Natural killer cell treated with Interleukin-12 subunit alpha and Interleukin-12 subunit beta and Interleukin-15 and Interleukin-18, amount 100 ng/mL, for 72 hours (primary cell): ENCODE data around the gene SLC5A2. TPM values are rescaled to one million over a fixed set of nuclear protein-coding genes. Genes with fewer than 3 reads are reported as not detected.
A peak's percentile ranks its signal among the peaks of the same experiment; 100 is the strongest.
"Not testable (repeated sequence)": the region's sequence is repeated elsewhere in the genome, so short reads cannot be mapped to it uniquely, and the experiment has no call there.

Experiments used
- ATAC-seq, 2 donors: fragments of 150-1000 bp; cut with Tn5 transposase in 1 of 2; sonication (Bioruptor Pico), chemical (Tn5 transposase) in 1 of 2; 2 replicates each; pipeline ENCODE4 v1.10.0; 2021
- DNase-seq: peaks from one replicate; pipeline ENCODE4 v3.0.0; 2022; ENCODE audit warnings: low spot score
- H3K27ac Mint-ChIP-seq, 2 donors: 1 replicate in 1 of 2; 2 replicates in 1 of 2; pipeline ENCODE4 v1.8.0; 2022; ENCODE audit warnings: mixed read lengths in 2 of 2, mild to moderate bottlenecking in 1 of 2, moderate library complexity in 1 of 2
- H3K27me3 Mint-ChIP-seq, 2 donors: 1 replicate in 1 of 2; 2 replicates in 1 of 2; pipeline ENCODE4 v1.8.0; 2022; ENCODE audit warnings: mixed read lengths in 2 of 2
- H3K36me3 Mint-ChIP-seq: one replicate; pipeline ENCODE4 v1.8.0; 2022; ENCODE audit warnings: mixed read lengths
- H3K4me1 Mint-ChIP-seq, 2 donors: 1 replicate in 1 of 2; 2 replicates in 1 of 2; pipeline ENCODE4 v1.8.0; 2022; ENCODE audit warnings: low read depth in 2 of 2, mixed read lengths in 2 of 2, mild to moderate bottlenecking in 1 of 2
- H3K4me3 Mint-ChIP-seq: one replicate; pipeline ENCODE4 v1.8.0; 2022; ENCODE audit warnings: mixed read lengths
- H3K9me3 Mint-ChIP-seq: 2 replicates; pipeline ENCODE4 v1.8.0; 2022; ENCODE audit warnings: mixed read lengths
- total RNA-seq, 2 donors: library from RNA; stranded (reverse); gene quantifications; one replicate each; pipeline ENCODE4 v1.2.3, GENCODE V29; 2022

SLC5A2 gene
- total RNA-seq, 2 donors from 2014 or later = not detected

- H3K27ac Mint-ChIP-seq, DNase-seq, H3K9me3 Mint-ChIP-seq: not testable (repeated sequence)
Measured at GRCh38 chr16:31503555-31503954, 20.6 kb downstream of the SLC5A2 start.

GRCh38 chr16:31504159-31504558, 21.2 kb downstream of the SLC5A2 start:
- ATAC-seq (no peak), DNase-seq (no peak)
- no peak overlapping the region for H3K4me3 Mint-ChIP-seq
- H3K4me1 Mint-ChIP-seq = peaks cover 17 to 20% of the 10 kb centered on the region in 2 donors
- H3K36me3 Mint-ChIP-seq = peaks cover 5% of the 10 kb centered on the region
- H3K9me3 Mint-ChIP-seq = no peaks in the 10 kb centered on the region
- no peak overlapping the region for H3K27ac Mint-ChIP-seq
- H3K27me3 Mint-ChIP-seq = no peaks in the 10 kb centered on the region

More at GRCh38 chr16:31503555-31503954, 20.6 kb downstream of the SLC5A2 start:
- not testable (repeated sequence) for H3K4me3 Mint-ChIP-seq, ATAC-seq, H3K36me3 Mint-ChIP-seq, H3K27me3 Mint-ChIP-seq
- peaks cover 12 to 14% of the 10 kb centered on the region in 2 donors for H3K4me1 Mint-ChIP-seq

GRCh38 chr16:31505483-31505882, 22.6 kb downstream of the SLC5A2 start:
- DNase-seq (no peak), ATAC-seq (peak in 1 of 2 donors; percentile 70)
- Mint-ChIP-seq H3K4me3 (peak overlapping the region; percentile 66), H3K9me3 (no peaks in the 10 kb centered on the region), H3K4me1 (peaks cover 20 to 31% of the 10 kb centered on the region in 2 donors), H3K27me3 (no peaks in the 10 kb centered on the region), H3K36me3 (peaks cover 7% of the 10 kb centered on the region), H3K27ac (peak overlapping the region; percentile 36 to 47)

GRCh38 chr16:31507617-31507928, 24.6 kb downstream of the SLC5A2 start:
- H3K36me3 Mint-ChIP-seq = peaks cover 7% of the 10 kb centered on the region
- H3K4me3 Mint-ChIP-seq = peak overlapping the region; percentile 91
- no peak for ATAC-seq
- peaks cover 20 to 32% of the 10 kb centered on the region in 2 donors for H3K4me1 Mint-ChIP-seq
- H3K27ac Mint-ChIP-seq = peak overlapping the region; percentile 96 to 99
- no peaks in the 10 kb centered on the region for H3K9me3 Mint-ChIP-seq
- DNase-seq = no peak
- no peaks in the 10 kb centered on the region for H3K27me3 Mint-ChIP-seq

GRCh38 chr16:31507929-31508705, 25.2 kb downstream of the SLC5A2 start, which contains the start of gene RUSF1:
TSS of gene RUSF1 (minus strand) at chr16:31508391. CDS start at chr16:31508373, 18 bp downstream.
- Mint-ChIP-seq H3K4me3 (peak within 1 kb of the TSS; percentile 91), H3K9me3 (no peaks in the 10 kb centered on the region), H3K27ac (peak within 1 kb of the TSS; percentile 96 to 99), H3K27me3 (no peaks in the 10 kb centered on the region), H3K36me3 (peaks cover 7% of the 10 kb centered on the region), H3K4me1 (peaks cover 20 to 32% of the 10 kb centered on the region in 2 donors)
- ATAC-seq (peak; percentile 92 to 98), DNase-seq (peak; percentile 92)

- Mint-ChIP-seq H3K36me3 (peaks cover 7% of the 10 kb centered on the region), H3K4me1 (peaks cover 20 to 32% of the 10 kb centered on the region in 2 donors)
- no peak for DNase-seq
Measured at GRCh38 chr16:31508706-31509195, 25.8 kb downstream of the SLC5A2 start.

GRCh38 chr16:31513126-31513525, 30.2 kb downstream of the SLC5A2 start:
- H3K36me3 Mint-ChIP-seq = peaks cover 7% of the 10 kb centered on the region
- H3K4me3 Mint-ChIP-seq = no peak overlapping the region
- peaks cover 2% of the 10 kb centered on the region for H3K9me3 Mint-ChIP-seq
- ATAC-seq (no peak), DNase-seq (no peak)
- H3K27ac Mint-ChIP-seq = no peak overlapping the region
- H3K4me1 Mint-ChIP-seq = peaks cover 8 to 19% of the 10 kb centered on the region in 2 donors
- H3K27me3 Mint-ChIP-seq = peaks cover 14 to 23% of the 10 kb centered on the region in 2 donors

More at GRCh38 chr16:31508706-31509195, 25.8 kb downstream of the SLC5A2 start:
- H3K9me3 Mint-ChIP-seq = no peaks in the 10 kb centered on the region
- H3K27ac Mint-ChIP-seq = peak overlapping the region; percentile 96 to 99
- no peak for ATAC-seq
- no peaks in the 10 kb centered on the region for H3K27me3 Mint-ChIP-seq
- H3K4me3 Mint-ChIP-seq = peak overlapping the region; percentile 91

- no peak overlapping the region for H3K4me3 Mint-ChIP-seq
- H3K9me3 Mint-ChIP-seq = peaks cover 2% of the 10 kb centered on the region
- peaks cover 14 to 24% of the 10 kb centered on the region in 2 donors for H3K27me3 Mint-ChIP-seq
- peaks cover 5% of the 10 kb centered on the region for H3K36me3 Mint-ChIP-seq
- ATAC-seq (no peak), DNase-seq (no peak)
- no peak overlapping the region for H3K27ac Mint-ChIP-seq
- peaks cover 6 to 14% of the 10 kb centered on the region in 2 donors for H3K4me1 Mint-ChIP-seq
Measured at GRCh38 chr16:31513884-31514283, 31.0 kb downstream of the SLC5A2 start.

- Mint-ChIP-seq H3K9me3 (peaks cover 2% of the 10 kb centered on the region), H3K27ac (no peak overlapping the region), H3K27me3 (peaks cover 16 to 24% of the 10 kb centered on the region in 2 donors), H3K36me3 (no peaks in the 10 kb centered on the region), H3K4me1 (no peaks in the 10 kb centered on the region), H3K4me3 (no peak overlapping the region)
- ATAC-seq = no peak
- no peak for DNase-seq
Measured at GRCh38 chr16:31517800-31518402, 35.0 kb downstream of the SLC5A2 start.

GRCh38 chr16:31519759-31520431, 37.0 kb downstream of the SLC5A2 start:
- Mint-ChIP-seq H3K4me1 (no peaks in the 10 kb centered on the region), H3K27ac (no peak overlapping the region), H3K27me3 (peaks cover 16 to 24% of the 10 kb centered on the region in 2 donors), H3K9me3 (peaks cover 2% of the 10 kb centered on the region), H3K4me3 (no peak overlapping the region), H3K36me3 (no peaks in the 10 kb centered on the region)
- no peak for ATAC-seq
- no peak for DNase-seq

GRCh38 chr16:31521368-31521767, 38.4 kb downstream of the SLC5A2 start:
- DNase-seq (no peak), ATAC-seq (no peak)
- H3K9me3 Mint-ChIP-seq = peaks cover 2% of the 10 kb centered on the region
- no peaks in the 10 kb centered on the region for H3K36me3 Mint-ChIP-seq
- no peak overlapping the region for H3K4me3 Mint-ChIP-seq
- no peaks in the 10 kb centered on the region for H3K4me1 Mint-ChIP-seq
- H3K27me3 Mint-ChIP-seq = peaks cover 13 to 17% of the 10 kb centered on the region in 2 donors
- no peak overlapping the region for H3K27ac Mint-ChIP-seq

GRCh38 chr16:31522071-31522470, 39.1 kb downstream of the SLC5A2 start:
- no peak overlapping the region for H3K4me3 Mint-ChIP-seq
- peaks cover 9 to 10% of the 10 kb centered on the region in 2 donors for H3K27me3 Mint-ChIP-seq
- no peaks in the 10 kb centered on the region for H3K4me1 Mint-ChIP-seq
- no peaks in the 10 kb centered on the region for H3K36me3 Mint-ChIP-seq
- peak overlapping the region in 1 of 2 donors; percentile 25 for H3K27ac Mint-ChIP-seq
- H3K9me3 Mint-ChIP-seq = no peaks in the 10 kb centered on the region
- ATAC-seq (no peak), DNase-seq (no peak)

GRCh38 chr16:31523768-31524167, 40.8 kb downstream of the SLC5A2 start:
- H3K27me3 Mint-ChIP-seq = peaks cover 7 to 15% of the 10 kb centered on the region in 2 donors
- peak in 1 of 2 donors; percentile 60 for ATAC-seq
- H3K4me1 Mint-ChIP-seq, H3K9me3 Mint-ChIP-seq, H3K4me3 Mint-ChIP-seq, H3K36me3 Mint-ChIP-seq, DNase-seq, H3K27ac Mint-ChIP-seq: not testable (repeated sequence)
